MG63 (cell line): Measurements from ENCODE around the gene EGFL7. TPM values are rescaled to one million over a fixed set of nuclear protein-coding genes. Genes with fewer than 3 reads are reported as not detected.

Experiments used
- DNase-seq: peaks from one replicate; pipeline ENCODE4 v3.0.0-alpha.2; 2020
- H3K27me3 ChIP-seq: fragments of 250-450 bp; sonication (Bioruptor Pico); 2 replicates; pipeline ENCODE4 v1.5.1; 2020; ENCODE audit warnings: mild to moderate bottlenecking, moderate library complexity
- H3K36me3 ChIP-seq: fragments of 250-450 bp; sonication (Bioruptor Pico); 2 replicates; pipeline ENCODE4 v1.5.1; 2020; ENCODE audit warnings: mild to moderate bottlenecking, moderate library complexity
- H3K4me3 ChIP-seq: fragments of 250-450 bp; sonication (Bioruptor Pico); 2 replicates; pipeline ENCODE4 v1.5.1; 2020; ENCODE audit warnings: mild to moderate bottlenecking, moderate library complexity
- H3K9me3 ChIP-seq: fragments of 250-450 bp; sonication (Bioruptor Pico); 2 replicates; pipeline ENCODE4 v1.5.1; 2020; ENCODE audit warnings: mild to moderate bottlenecking, moderate library complexity
- total RNA-seq: library from RNA; depleted of rRNA; stranded (reverse); fragments of >200 nt; shearing (Covaris generic); gene quantifications from 2 replicates; pipeline ENCODE4 v1.2.3, GENCODE V29; 2014; ENCODE audit warnings: low replicate concordance

EGFL7 gene
- total RNA-seq, 1 experiment from 2014 or later, result 25.9 TPM

DNA sequence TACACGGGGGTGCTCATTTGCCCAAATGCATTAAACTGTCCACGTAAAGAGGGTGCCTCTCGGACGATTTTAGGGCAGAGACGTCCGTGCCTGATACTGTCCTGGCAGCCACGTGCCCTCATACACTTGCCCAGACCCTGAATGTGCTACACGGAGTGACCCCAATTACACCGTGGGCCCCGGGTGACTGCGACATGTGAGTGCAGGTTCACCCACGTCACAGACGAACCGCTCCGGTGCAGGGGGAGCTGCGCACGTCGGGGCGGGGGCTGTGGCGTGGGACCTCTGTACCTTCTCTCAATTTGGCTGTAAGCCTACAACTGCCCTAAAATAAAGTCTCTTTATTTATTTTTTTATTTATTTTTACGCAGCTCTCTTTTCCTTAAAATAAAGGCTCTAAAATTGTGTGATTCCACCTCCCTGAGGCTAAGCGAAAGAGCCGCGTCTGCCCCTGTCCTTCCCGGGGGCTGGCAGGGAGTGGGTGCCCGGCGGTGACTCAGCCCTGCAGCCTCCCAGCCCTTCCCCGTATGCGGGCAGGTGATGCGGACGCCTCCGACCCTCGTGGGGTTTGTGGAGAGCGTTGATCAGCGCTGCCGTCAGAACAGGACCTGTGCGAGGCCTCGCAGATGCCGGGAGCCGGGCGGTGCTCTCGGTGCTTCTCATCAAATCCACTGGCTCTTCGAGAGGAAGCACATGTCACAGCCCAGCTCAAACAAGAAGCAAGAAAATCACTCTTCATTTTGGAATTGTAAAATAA, 9.2 kb upstream of the EGFL7 start:
- no peak for DNase-seq
- no peaks in the 10 kb centered on the region for H3K27me3 ChIP-seq
- no peak overlapping the region for H3K4me3 ChIP-seq
- H3K36me3 ChIP-seq, result no peaks in the 10 kb centered on the region
- H3K9me3 ChIP-seq, result no peaks in the 10 kb centered on the region

DNA sequence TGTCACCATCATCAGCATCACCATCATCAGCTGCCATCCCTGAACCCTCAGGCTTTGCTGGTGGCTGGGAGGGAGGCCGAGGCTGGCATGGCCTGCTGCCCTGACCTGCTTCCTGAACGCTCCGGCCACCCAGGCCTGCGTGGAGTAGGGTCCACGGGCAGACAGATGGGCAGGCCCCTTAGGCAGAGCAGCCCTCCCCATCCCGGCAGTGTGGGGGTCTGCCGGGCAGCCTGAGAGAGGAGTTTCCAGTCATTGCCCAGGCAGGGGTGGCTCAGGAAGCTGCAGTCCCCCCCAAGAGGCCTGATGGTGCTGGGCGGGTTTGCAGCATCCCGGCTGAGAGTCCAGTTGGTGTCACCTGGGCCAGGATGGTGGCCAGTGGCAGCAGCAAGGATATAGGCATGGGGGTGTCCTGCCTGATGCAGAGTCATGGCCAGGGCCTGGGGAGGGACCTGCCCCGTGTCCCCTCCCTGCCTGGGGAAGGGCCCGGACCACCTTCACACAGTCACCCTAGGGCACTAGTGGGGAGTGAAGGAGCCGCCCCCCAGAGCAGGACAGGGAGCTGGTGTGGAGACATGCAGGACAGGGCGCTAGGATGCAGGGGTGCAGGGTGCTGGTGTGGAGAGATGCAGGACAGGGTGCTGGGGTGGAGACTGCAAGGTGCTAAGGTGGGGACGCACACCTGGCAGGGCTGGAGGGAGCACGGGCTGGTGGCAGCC, 7.7 kb upstream of the EGFL7 start:
- Histone ChIP-seq H3K9me3 (no peaks in the 10 kb centered on the region), H3K36me3 (no peaks in the 10 kb centered on the region), H3K27me3 (no peaks in the 10 kb centered on the region), H3K4me3 (no peak overlapping the region)
- no peak for DNase-seq

DNA sequence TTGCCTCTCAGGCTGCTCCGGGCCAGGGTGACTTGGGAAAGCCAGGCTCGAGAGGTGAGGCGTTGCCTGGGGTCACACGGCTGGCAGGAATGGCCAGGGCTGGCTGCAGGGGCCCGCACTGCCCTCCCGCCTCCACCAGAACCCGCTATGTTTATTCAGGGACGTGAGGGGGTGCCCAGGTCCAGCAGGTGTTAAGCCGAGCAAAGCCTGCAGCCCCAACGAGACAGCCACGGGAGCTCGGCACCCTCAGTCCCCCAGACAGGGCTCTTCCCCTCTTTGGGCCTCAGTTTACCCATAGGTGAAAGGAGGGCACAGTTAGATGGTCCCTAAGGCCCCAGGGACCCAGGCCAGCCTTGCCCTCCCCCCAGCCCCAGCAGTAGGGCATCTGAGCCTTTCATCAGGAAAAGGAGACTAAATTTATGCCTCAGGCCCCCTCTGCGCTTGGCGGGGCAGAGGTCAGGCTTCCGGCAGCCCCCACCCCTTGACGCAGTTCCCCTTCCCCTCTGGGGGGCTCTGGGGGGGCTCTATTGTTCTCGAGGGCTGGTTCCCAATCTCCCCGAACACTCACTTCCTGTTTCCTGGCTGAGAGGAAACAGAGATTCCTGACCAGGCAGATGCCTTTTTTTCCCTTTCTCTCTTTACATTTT, 7.1 kb upstream of the EGFL7 start:
- H3K9me3 ChIP-seq, result no peaks in the 10 kb centered on the region
- H3K27me3 ChIP-seq, result no peaks in the 10 kb centered on the region
- no peaks in the 10 kb centered on the region for H3K36me3 ChIP-seq
- no peak for DNase-seq
- no peak overlapping the region for H3K4me3 ChIP-seq

GRCh38 chr9:136656183-136656738, 6.5 kb upstream of the EGFL7 start:
- Histone ChIP-seq H3K4me3 (no peak overlapping the region), H3K27me3 (no peaks in the 10 kb centered on the region), H3K9me3 (no peaks in the 10 kb centered on the region), H3K36me3 (no peaks in the 10 kb centered on the region)
- DNase-seq, result no peak

- Histone ChIP-seq H3K9me3 (no peaks in the 10 kb centered on the region), H3K27me3 (no peaks in the 10 kb centered on the region), H3K4me3 (no peak overlapping the region), H3K36me3 (no peaks in the 10 kb centered on the region)
- DNase-seq, result no peak
These were observed 5.7 kb upstream of the EGFL7 start for GRCh38 chr9:136656795-136657611.

GRCh38 chr9:136657974-136658848, 4.5 kb upstream of the EGFL7 start:
- Histone ChIP-seq H3K4me3 (no peak overlapping the region), H3K9me3 (no peaks in the 10 kb centered on the region), H3K36me3 (no peaks in the 10 kb centered on the region), H3K27me3 (no peaks in the 10 kb centered on the region)
- no peak for DNase-seq

GRCh38 chr9:136658849-136659535, 3.7 kb upstream of the EGFL7 start:
- H3K36me3 ChIP-seq, result no peaks in the 10 kb centered on the region
- no peaks in the 10 kb centered on the region for H3K9me3 ChIP-seq
- no peak overlapping the region for H3K4me3 ChIP-seq
- DNase-seq, result no peak
- no peaks in the 10 kb centered on the region for H3K27me3 ChIP-seq

GRCh38 chr9:136659861-136660784, 2.6 kb upstream of the EGFL7 start:
- no peaks in the 10 kb centered on the region for H3K36me3 ChIP-seq
- no peaks in the 10 kb centered on the region for H3K27me3 ChIP-seq
- H3K9me3 ChIP-seq, result no peaks in the 10 kb centered on the region
- H3K4me3 ChIP-seq, result no peak overlapping the region
- no peak for DNase-seq

DNA sequence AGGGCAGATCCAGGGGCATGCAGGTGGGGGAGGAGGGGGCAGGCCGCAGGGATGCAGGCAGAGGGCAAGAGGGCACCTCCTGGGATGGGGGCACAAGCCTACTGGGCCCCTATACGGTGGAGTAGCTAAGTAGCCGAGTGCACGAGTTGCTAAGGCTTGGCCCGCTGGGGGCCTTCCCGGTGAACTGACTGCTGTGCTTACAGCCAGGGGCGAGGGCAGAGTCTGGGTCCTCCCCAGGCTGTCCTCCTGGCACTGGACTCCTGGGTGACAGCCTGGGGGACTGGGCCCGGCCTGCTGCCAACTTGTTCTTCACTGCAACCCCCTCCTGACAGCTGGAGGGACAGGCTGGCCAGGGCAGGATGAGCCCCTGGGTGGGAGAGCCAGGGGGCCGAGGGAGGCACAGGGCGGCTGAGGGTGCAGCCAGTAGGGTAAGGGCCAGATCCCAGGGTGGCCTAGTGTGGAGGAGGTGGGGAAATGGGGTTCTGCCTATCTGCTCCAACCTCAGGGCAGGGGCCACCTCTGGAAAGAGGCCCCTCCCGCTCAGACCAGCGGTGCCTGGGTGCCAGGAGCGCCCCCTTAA, 1.7 kb upstream of the EGFL7 start:
- Histone ChIP-seq H3K4me3 (no peak overlapping the region), H3K9me3 (no peaks in the 10 kb centered on the region), H3K27me3 (no peaks in the 10 kb centered on the region), H3K36me3 (no peaks in the 10 kb centered on the region)
- no peak for DNase-seq

- Histone ChIP-seq H3K9me3 (no peaks in the 10 kb centered on the region), H3K4me3 (no peak overlapping the region), H3K27me3 (no peaks in the 10 kb centered on the region), H3K36me3 (no peaks in the 10 kb centered on the region)
- DNase-seq, result no peak
These were observed 933 bp upstream of the EGFL7 start for GRCh38 chr9:136661641-136662325.

DNA sequence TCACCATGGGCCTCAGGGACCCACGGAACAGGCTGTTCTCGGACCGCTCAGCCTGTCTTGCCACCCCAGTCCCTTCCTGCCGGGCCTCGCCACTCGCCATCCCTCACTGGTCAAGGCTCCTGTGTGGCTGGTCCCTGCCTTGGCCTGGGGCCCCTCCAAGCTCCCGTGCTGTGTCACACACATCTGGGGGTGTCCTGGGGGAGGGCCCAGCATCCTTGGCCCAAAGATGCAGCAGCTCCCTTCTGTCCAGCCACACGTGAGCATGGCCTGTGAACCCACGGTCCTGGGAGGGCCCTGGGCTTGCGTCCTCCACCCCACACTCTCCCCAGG, 425 bp upstream of the EGFL7 start:
- Histone ChIP-seq H3K36me3 (no peaks in the 10 kb centered on the region), H3K27me3 (no peaks in the 10 kb centered on the region), H3K9me3 (no peaks in the 10 kb centered on the region), H3K4me3 (no peak overlapping the region)
- DNase-seq, result no peak

DNA sequence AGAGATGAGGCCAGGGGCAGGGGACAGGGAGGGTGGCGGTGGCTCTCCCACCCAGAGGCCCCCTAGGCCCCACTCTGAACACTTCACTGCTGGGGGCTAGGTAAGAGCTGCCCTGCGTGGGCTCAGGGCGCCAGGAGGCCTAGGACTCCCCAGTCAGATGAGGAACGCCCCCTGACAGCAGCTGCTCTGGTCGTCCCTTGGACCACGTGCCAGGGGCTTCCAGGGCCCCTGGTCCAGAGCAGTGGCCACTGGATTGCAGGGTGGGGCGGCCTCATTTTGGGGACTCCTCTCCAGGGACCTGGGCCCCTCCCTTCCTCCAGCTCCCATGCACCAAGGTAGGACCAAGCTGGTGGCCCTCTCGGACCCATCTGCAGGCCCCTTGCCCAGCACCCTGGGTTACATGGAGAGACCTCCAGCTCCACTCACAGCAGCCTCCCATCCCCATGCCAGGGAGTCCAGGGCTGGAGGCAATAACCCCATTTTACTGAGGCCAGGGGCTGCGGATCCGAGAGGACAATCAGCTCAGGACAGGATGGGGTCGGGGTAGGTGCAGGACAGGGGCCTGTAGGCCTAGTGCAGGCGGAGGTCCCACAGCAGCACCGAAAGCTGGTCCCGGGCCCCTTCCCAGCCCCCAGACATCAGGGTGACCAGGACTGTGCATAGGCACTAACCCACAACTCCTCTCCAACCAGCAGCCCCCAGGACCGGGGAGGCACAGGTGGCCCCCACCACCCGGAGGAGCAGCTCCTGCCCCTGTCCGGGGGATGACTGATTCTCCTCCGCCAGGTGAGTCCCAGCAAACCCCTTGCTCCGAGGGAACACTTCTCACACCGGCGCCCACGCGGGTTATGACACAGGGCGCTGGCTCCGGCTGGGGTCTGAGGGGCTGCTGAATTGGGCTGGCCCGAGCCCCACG, 1.5 kb downstream of the EGFL7 start:
- H3K9me3 ChIP-seq, result no peaks in the 10 kb centered on the region

More for the DNA sequence above, 1.5 kb downstream of the EGFL7 start:
- Histone ChIP-seq H3K36me3 (no peaks in the 10 kb centered on the region), H3K27me3 (no peaks in the 10 kb centered on the region), H3K4me3 (no peak overlapping the region)
- no peak for DNase-seq
